ENCODE measurements around the gene CDH4. TPM values are rescaled to one million over a fixed set of nuclear protein-coding genes. Genes with fewer than 3 reads are reported as not detected.

CDH4 gene
- total RNA-seq, 4 donors from 2014 or later, result 0.71 to 4.2 (median 2.9) TPM

GRCh38 chr20:61762886-61763739 is 511.1 kb downstream of the CDH4 start:
- H3K4me3 ChIP-seq (ENCODE audit: low read depth, poor library complexity, severe bottlenecking), result no peak overlapping the region
- 84 to 91% methylated on average over 20 of the region's 20 CpGs for WGBS, 2 donors
- TF ChIP-seq CTCF (IDR thresholded peaks at IDR 0.05) (no peak), POLR2A (IDR thresholded peaks at IDR 0.05) (no peak)
- no peak for DNase-seq (ENCODE audit: low spot score in 2 of 2)
- intact Hi-C loops (cut with DNase I; ENCODE audit: low total_unique reads), result no loop called here

- TF ChIP-seq CTCF (IDR thresholded peaks at IDR 0.05) (no peak), POLR2A (IDR thresholded peaks at IDR 0.05) (no peak)
- 85 to 87% methylated on average over 18 of the region's 18 CpGs for WGBS, 2 donors
- intact Hi-C loops (cut with DNase I; ENCODE audit: low total_unique reads), result no loop called here
- no peak for DNase-seq (ENCODE audit: low spot score in 2 of 2)
- H3K4me3 ChIP-seq (ENCODE audit: low read depth, poor library complexity, severe bottlenecking), result no peak overlapping the region
Measured at GRCh38 chr20:61763740-61764400, 511.8 kb downstream of the CDH4 start.

- H3K4me3 ChIP-seq (ENCODE audit: low read depth, poor library complexity, severe bottlenecking), result no peak overlapping the region
- 76 to 81% methylated on average over 17 of the region's 17 CpGs for WGBS, 2 donors
- no peak for DNase-seq (ENCODE audit: low spot score in 2 of 2)
- TF ChIP-seq CTCF (IDR thresholded peaks at IDR 0.05) (no peak), POLR2A (IDR thresholded peaks at IDR 0.05) (no peak)
- intact Hi-C loops (cut with DNase I; ENCODE audit: low total_unique reads), result no loop called here
Measured at GRCh38 chr20:61764471-61765025, 512.5 kb downstream of the CDH4 start.

GRCh38 chr20:61765081-61765870 is 513.2 kb downstream of the CDH4 start:
- no peak for DNase-seq (ENCODE audit: low spot score in 2 of 2)
- 74 to 87% methylated on average over 14 to 16 of the region's 16 CpGs for WGBS, 2 donors
- intact Hi-C loops (cut with DNase I; ENCODE audit: low total_unique reads), result no loop called here
- no peak for TF ChIP-seq CTCF (IDR thresholded peaks at IDR 0.05)
- TF ChIP-seq POLR2A (IDR thresholded peaks at IDR 0.05), result no peak
- H3K4me3 ChIP-seq (ENCODE audit: low read depth, poor library complexity, severe bottlenecking), result no peak overlapping the region

GRCh38 chr20:61765871-61766654 is 514.0 kb downstream of the CDH4 start:
- 87% methylated on average over 12 of the region's 12 CpGs for WGBS, 2 donors
- no peak for DNase-seq (ENCODE audit: low spot score in 2 of 2)
- intact Hi-C loops (cut with DNase I; ENCODE audit: low total_unique reads), result no loop called here
- no peak for TF ChIP-seq POLR2A (IDR thresholded peaks at IDR 0.05)
- TF ChIP-seq CTCF (IDR thresholded peaks at IDR 0.05), result no peak
- no peak overlapping the region for H3K4me3 ChIP-seq (ENCODE audit: low read depth, poor library complexity, severe bottlenecking)
